ENCODE results near the gene MYOM1. TPM values are rescaled to one million over a fixed set of nuclear protein-coding genes. Genes with fewer than 3 reads are reported as not detected.

MYOM1 gene
- total RNA-seq, 4 donors from 2014 or later, result 2.3 to 3.1 (median 3.1) TPM

DNA sequence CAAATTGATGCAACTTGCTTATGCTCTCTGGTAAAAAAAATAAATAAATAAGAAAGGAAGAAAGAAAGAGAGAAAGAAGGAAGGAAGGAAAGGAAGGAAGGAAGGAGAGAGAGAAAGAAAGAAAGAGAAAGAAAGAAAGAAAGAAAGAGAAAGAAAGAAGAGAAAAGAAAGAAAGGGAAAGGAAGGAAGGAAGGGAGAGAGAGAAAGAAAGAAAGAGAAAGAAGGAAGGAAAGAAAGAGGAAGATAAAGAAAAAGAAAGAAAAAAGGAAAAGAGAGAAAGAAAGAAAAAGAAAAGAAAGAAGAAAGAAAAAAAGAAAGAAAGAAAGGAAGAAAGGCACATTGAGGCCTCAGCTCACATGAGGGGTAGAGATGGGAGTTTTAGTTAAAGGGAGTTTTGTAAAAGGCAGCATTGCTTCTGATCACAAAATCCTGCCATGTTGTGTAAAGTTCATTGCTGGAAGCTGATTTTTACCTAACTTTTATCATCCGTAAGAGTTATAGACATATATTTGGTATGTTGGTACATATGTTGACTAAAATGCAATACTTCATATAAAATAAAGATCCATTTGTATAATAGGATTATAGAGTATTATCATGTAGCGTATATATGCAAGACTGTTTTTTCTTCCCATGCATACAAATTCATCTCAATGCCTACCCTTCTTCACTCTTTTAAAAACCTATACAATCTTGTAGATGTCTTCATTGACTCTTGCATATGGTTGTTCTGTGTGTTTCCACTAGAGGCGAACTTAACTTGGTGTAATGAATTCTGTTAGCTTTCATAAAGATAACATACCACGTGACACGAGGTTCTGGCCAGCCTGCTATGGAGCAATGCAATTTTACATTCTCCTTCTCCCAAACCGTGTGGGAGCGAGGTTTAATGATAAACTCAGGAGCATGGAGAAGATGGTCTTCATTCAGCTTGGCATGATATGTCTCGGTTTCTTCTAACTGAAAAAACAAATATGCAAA lies 32.8 kb downstream of the MYOM1 start:
- Histone ChIP-seq H3K9me3 (no peaks in the 10 kb centered on the region), H3K36me3 (no peaks in the 10 kb centered on the region), H3K27me3 (no peaks in the 10 kb centered on the region), H3K4me3 (replicated peaks in 1 of 3) (no peak overlapping the region), H3K4me1 (no peaks in the 10 kb centered on the region), H3K27ac (no peak overlapping the region)
- intact Hi-C loops (cut with DNase I), result no loop called here
- no peak for DNase-seq
- no peak for TF ChIP-seq CTCF (IDR thresholded peaks at IDR 0.05)
- no peak for TF ChIP-seq POLR2A (IDR thresholded peaks at IDR 0.05)
- 86 to 87% methylated on average over 8 of the region's 8 CpGs for WGBS, 2 donors

GRCh38 chr18:3184275-3184963 lies 35.3 kb downstream of the MYOM1 start:
- DNase-seq, result no peak
- H3K9me3 ChIP-seq, result no peaks in the 10 kb centered on the region
- TF ChIP-seq POLR2A (IDR thresholded peaks at IDR 0.05) (no peak), CTCF (IDR thresholded peaks at IDR 0.05) (no peak)
- H3K27ac ChIP-seq, result no peak overlapping the region
- H3K36me3 ChIP-seq, result no peaks in the 10 kb centered on the region
- 75 to 80% methylated on average over 6 of the region's 6 CpGs for WGBS, 2 donors
- no peaks in the 10 kb centered on the region for H3K4me1 ChIP-seq
- intact Hi-C loops (cut with DNase I), result no loop called here
- H3K4me3 ChIP-seq (replicated peaks in 1 of 3), result no peak overlapping the region
- no peaks in the 10 kb centered on the region for H3K27me3 ChIP-seq

GRCh38 chr18:3183103-3183717 lies 36.6 kb downstream of the MYOM1 start:
- peak in 1 of 2 donors; percentile 22 for DNase-seq
- no peak for TF ChIP-seq POLR2A (IDR thresholded peaks at IDR 0.05)
- no peak for TF ChIP-seq CTCF (IDR thresholded peaks at IDR 0.05)
- no peaks in the 10 kb centered on the region for H3K9me3 ChIP-seq
- H3K4me3 ChIP-seq (replicated peaks in 1 of 3), result no peak overlapping the region
- no peaks in the 10 kb centered on the region for H3K4me1 ChIP-seq
- WGBS, 2 donors, result 85 to 91% methylated on average over 14 to 15 of the region's 15 CpGs
- H3K27ac ChIP-seq, result no peak overlapping the region
- no peaks in the 10 kb centered on the region for H3K27me3 ChIP-seq
- intact Hi-C loops (cut with DNase I), result no loop called here
- H3K36me3 ChIP-seq, result no peaks in the 10 kb centered on the region

GRCh38 chr18:3180325-3180724 lies 39.4 kb downstream of the MYOM1 start:
- H3K27ac ChIP-seq, result no peak overlapping the region
- H3K4me1 ChIP-seq, result no peaks in the 10 kb centered on the region
- no peaks in the 10 kb centered on the region for H3K36me3 ChIP-seq
- WGBS, 2 donors, result 60 to 70% methylated on average over 2 of the region's 2 CpGs
- no peak for DNase-seq
- no peaks in the 10 kb centered on the region for H3K9me3 ChIP-seq
- H3K27me3 ChIP-seq, result no peaks in the 10 kb centered on the region
- no peak overlapping the region for H3K4me3 ChIP-seq (replicated peaks in 1 of 3)
- no peak for TF ChIP-seq POLR2A (IDR thresholded peaks at IDR 0.05)
- TF ChIP-seq CTCF (IDR thresholded peaks at IDR 0.05), result no peak
- intact Hi-C loops (cut with DNase I), result no loop called here

All from thyroid gland (tissue), 4 donors.